ENCODE data around the gene RPL22L1. TPM values are rescaled to one million over a fixed set of nuclear protein-coding genes. Genes with fewer than 3 reads are reported as not detected.

Gene RPL22L1
- total and polyA plus RNA-seq, 2 donors (not counting 1 experiment from before 2014, with no cell fraction given): 46.1 to 147 TPM

DNA sequence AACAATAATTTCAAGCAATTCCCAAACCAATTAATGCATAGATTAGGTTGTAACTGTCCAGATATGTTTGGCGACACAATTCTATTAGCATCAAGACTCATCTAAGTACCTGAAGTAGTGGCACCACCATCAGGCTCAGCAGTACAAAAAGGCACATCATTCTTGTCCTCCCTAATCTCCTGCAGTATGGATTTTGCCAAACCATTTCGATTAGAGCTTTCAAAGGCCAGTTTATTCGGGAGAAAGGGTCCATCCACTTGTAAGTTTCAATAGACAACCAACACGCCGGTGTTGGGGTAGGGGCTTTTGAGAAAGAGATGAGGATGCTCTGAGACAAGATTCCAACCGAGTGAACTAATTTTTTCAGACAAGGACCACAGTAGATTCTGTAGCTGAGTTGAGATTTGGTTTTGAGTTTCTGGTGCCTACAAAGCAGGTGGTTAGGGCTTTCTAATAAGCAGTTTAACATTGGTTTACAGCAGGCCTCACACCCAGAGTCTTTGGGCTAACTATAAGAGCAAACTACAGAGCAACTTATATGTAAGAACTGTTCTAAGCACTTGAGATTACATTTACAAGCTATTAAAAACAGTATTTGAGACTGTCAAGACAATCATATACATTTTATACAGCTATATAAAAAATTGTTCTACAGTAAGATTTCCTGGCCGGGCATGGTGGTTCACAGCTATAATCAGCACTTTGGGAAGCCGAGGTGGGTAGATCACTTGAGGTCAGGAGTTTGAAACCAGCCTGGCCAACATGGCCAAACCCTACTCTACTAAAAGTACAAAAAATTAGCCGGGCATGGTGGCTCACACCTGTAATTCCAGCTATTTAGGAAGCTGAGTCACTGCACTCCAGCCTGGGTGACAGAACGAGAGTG lies 4.5 kb downstream of the RPL22L1 start:
- H3K9ac ChIP-seq (ENCODE audit: low read length): no peak overlapping the region
- no peak for DNase-seq
- intact Hi-C loops (cut with micrococcal nuclease): no loop called here
- H3K4me1 ChIP-seq (ENCODE audit: control insufficient read depth in 2 of 2, insufficient read depth in 2 of 2, low read length in 2 of 2): peaks cover 29 to 31% of the 10 kb centered on the region in 2 donors
- H3K27me3 ChIP-seq (replicated peaks in 1 of 4; ENCODE audit: control extremely low read depth in 1 of 4, control insufficient read depth in 3 of 4, insufficient read depth in 4 of 4, low read length in 3 of 4): no peaks in the 10 kb centered on the region
- Mint-ChIP-seq H3K4me3 (no peak overlapping the region), H3K4me1 (peaks cover 28% of the 10 kb centered on the region), H3K27ac (no peak overlapping the region), H3K27me3 (no peaks in the 10 kb centered on the region), H3K9me3 (ENCODE audit: insufficient read depth) (no peaks in the 10 kb centered on the region)
- peaks cover 13 to 36% of the 10 kb centered on the region in 2 experiments for H3K36me3 ChIP-seq (replicated peaks in 1 of 2; ENCODE audit: control extremely low read depth in 1 of 2, control insufficient read depth in 1 of 2, extremely low read depth in 1 of 2, insufficient read depth in 2 of 2, low read length in 1 of 2)
- H3K9me3 ChIP-seq (ENCODE audit: control extremely low read depth in 1 of 3, control insufficient read depth in 2 of 3, insufficient read depth in 1 of 3, low read length in 2 of 3): peaks cover 0 to 4% (median 0%) of the 10 kb centered on the region in 3 donors
- no peak overlapping the region for H3K4me2 ChIP-seq (replicated peaks; ENCODE audit: low read depth, low read length, poor library complexity, severe bottlenecking)
- H2AFZ ChIP-seq (ENCODE audit: insufficient read depth, low read depth, low read length, poor library complexity, severe bottlenecking): no peak overlapping the region
- TF ChIP-seq EZH2 (IDR thresholded peaks at IDR 0.05; ENCODE audit: borderline replicate concordance, insufficient read depth, low read depth, low read length, poor library complexity, severe bottlenecking): no peak
- TF ChIP-seq, protein P1, sequence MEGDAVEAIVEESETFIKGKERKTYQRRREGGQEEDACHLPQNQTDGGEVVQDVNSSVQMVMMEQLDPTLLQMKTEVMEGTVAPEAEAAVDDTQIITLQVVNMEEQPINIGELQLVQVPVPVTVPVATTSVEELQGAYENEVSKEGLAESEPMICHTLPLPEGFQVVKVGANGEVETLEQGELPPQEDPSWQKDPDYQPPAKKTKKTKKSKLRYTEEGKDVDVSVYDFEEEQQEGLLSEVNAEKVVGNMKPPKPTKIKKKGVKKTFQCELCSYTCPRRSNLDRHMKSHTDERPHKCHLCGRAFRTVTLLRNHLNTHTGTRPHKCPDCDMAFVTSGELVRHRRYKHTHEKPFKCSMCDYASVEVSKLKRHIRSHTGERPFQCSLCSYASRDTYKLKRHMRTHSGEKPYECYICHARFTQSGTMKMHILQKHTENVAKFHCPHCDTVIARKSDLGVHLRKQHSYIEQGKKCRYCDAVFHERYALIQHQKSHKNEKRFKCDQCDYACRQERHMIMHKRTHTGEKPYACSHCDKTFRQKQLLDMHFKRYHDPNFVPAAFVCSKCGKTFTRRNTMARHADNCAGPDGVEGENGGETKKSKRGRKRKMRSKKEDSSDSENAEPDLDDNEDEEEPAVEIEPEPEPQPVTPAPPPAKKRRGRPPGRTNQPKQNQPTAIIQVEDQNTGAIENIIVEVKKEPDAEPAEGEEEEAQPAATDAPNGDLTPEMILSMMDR (IDR thresholded peaks at IDR 0.05): no peak
- peaks cover 14% of the 10 kb centered on the region for H4K20me1 ChIP-seq (ENCODE audit: control insufficient read depth, insufficient read depth, low read length, poor library complexity, severe bottlenecking)
- ChIA-PET POLR2A (no interaction called here), CTCF (interaction anchor here (1.6 kb wide), 1 partner anchor 54 kb away, joined by 5 read pairs; no protein-coding TSS in a partner anchor)
- no peak overlapping the region for H3K4me3 ChIP-seq (ENCODE audit: control extremely low read depth in 1 of 5, extremely low read depth in 1 of 5, insufficient read depth in 1 of 5, low read depth in 2 of 5, low read length in 4 of 5)
- 93% methylated on average over 9 of the region's 10 CpGs for WGBS (ENCODE audit: insufficient coverage)
- H3K79me2 ChIP-seq (ENCODE audit: control insufficient read depth, insufficient read depth, low read length): peaks cover 20% of the 10 kb centered on the region
- no peak for ATAC-seq (ENCODE audit: low read depth)
- peak overlapping the region in 1 of 2 donors; percentile 24 for H3K27ac ChIP-seq (ENCODE audit: low read length in 2 of 2)
